ENCODE results near the gene SFSWAP.
"Not testable (repeated sequence)": the region's sequence is repeated elsewhere in the genome, so short reads cannot be mapped to it uniquely, and the experiment has no call there.

Gene SFSWAP

GRCh38 chr12:131704509-131704908, 6.4 kb upstream of the SFSWAP start:
- FAIRE-seq = no peak

GRCh38 chr12:131706709-131707108, 4.2 kb upstream of the SFSWAP start:
- not testable (repeated sequence) for FAIRE-seq

GRCh38 chr12:131709226-131709625, 1.7 kb upstream of the SFSWAP start:
- no peak for FAIRE-seq

- FAIRE-seq = no peak
Measured at GRCh38 chr12:131711551-131712205, 788 bp downstream of the SFSWAP start.

GRCh38 chr12:131713349-131713748, 2.5 kb downstream of the SFSWAP start:
- no peak for FAIRE-seq

- no peak for FAIRE-seq
Measured at GRCh38 chr12:131714759-131715158, 3.9 kb downstream of the SFSWAP start.

GRCh38 chr12:131716282-131716681, 5.4 kb downstream of the SFSWAP start:
- FAIRE-seq = no peak

- no peak for FAIRE-seq
Measured at GRCh38 chr12:131720241-131720640, 9.4 kb downstream of the SFSWAP start.

- FAIRE-seq = no peak
Measured at GRCh38 chr12:131720921-131721320, 10.0 kb downstream of the SFSWAP start.

- FAIRE-seq = no peak
Measured at GRCh38 chr12:131721548-131721947, 10.7 kb downstream of the SFSWAP start.

GRCh38 chr12:131723532-131723931, 12.6 kb downstream of the SFSWAP start:
- FAIRE-seq = no peak

GRCh38 chr12:131724534-131724933, 13.6 kb downstream of the SFSWAP start:
- no peak for FAIRE-seq

- FAIRE-seq = no peak
Measured at GRCh38 chr12:131725503-131725902, 14.6 kb downstream of the SFSWAP start.

- no peak for FAIRE-seq
Measured at GRCh38 chr12:131728720-131729119, 17.8 kb downstream of the SFSWAP start.

GRCh38 chr12:131729254-131729955, 18.5 kb downstream of the SFSWAP start:
- FAIRE-seq = no peak

- no peak for FAIRE-seq
Measured at GRCh38 chr12:131732996-131733615, 22.2 kb downstream of the SFSWAP start.

GRCh38 chr12:131733874-131734273, 23.0 kb downstream of the SFSWAP start:
- no peak for FAIRE-seq

- no peak for FAIRE-seq
Measured at GRCh38 chr12:131734336-131735152, 23.7 kb downstream of the SFSWAP start.

- FAIRE-seq = no peak
Measured at GRCh38 chr12:131735153-131735456, 24.2 kb downstream of the SFSWAP start.

GRCh38 chr12:131735476-131736445, 24.9 kb downstream of the SFSWAP start:
- FAIRE-seq = no peak

- FAIRE-seq = no peak
Measured at GRCh38 chr12:131736446-131737149, 25.7 kb downstream of the SFSWAP start.
